Duodenal mucosa (tissue), 2 donors: Measurements from ENCODE around the gene SMC2.

ENCODE experiments used
- H3K27ac ChIP-seq: one replicate; pipeline ENCODE4 v1.7.0; 2013; ENCODE audit warnings: low read depth, low read length
- H3K27me3 ChIP-seq, 2 donors: one replicate each; pipeline ENCODE4 v1.7.0; 2013; ENCODE audit warnings: low read length in 2 of 2, control low read depth in 1 of 2; ENCODE audit not compliant: insufficient read depth in 2 of 2, control insufficient read depth in 1 of 2
- H3K36me3 ChIP-seq, 2 donors: one replicate each; pipeline ENCODE4 v1.7.0; 2013; ENCODE audit warnings: low read length in 2 of 2, control low read depth in 1 of 2; ENCODE audit not compliant: insufficient read depth in 2 of 2, control insufficient read depth in 1 of 2
- H3K4me1 ChIP-seq, 2 donors: one replicate each; pipeline ENCODE4 v1.7.0; 2013; ENCODE audit warnings: low read length in 2 of 2, control low read depth in 1 of 2; ENCODE audit not compliant: insufficient read depth in 2 of 2, control insufficient read depth in 1 of 2
- H3K4me3 ChIP-seq, 2 donors: one replicate each; pipeline ENCODE4 v1.7.0; 2013; ENCODE audit warnings: low read length in 2 of 2, low read depth in 1 of 2
- H3K9ac ChIP-seq, 2 donors: one replicate each; pipeline ENCODE4 v1.7.0; 2013; ENCODE audit warnings: low read length in 2 of 2, low read depth in 1 of 2
- H3K9me3 ChIP-seq, 2 donors: one replicate each; pipeline ENCODE4 v1.7.0; 2013; ENCODE audit warnings: low read length in 2 of 2, control low read depth in 1 of 2; ENCODE audit not compliant: control insufficient read depth in 1 of 2

SMC2 gene

DNA sequence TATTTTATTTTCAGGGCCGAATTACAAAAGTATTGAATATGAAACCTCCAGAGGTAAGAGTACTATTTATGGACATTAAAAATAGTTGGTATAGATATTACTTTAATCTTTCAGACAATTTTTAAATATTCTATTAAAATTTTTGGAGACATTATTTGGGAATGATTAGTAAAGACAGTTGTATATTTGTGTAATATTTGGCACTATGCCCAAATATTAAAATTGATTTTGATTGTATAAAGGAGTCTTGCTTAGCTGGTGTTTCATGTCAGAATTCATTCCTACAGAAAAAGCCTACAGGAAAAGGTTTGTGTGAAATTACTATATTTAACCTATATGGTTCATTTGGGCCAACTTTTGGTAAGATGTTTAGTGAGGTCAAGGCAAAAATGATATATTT is 5.5 kb downstream of the SMC2 start:
- Histone ChIP-seq H3K27me3 (no peaks in the 10 kb centered on the region), H3K4me1 (peaks cover 8% of the 10 kb centered on the region in 2 donors), H3K4me3 (no peak overlapping the region), H3K36me3 (peaks cover 3 to 20% of the 10 kb centered on the region in 2 donors), H3K9me3 (no peaks in the 10 kb centered on the region), H3K27ac (no peak overlapping the region), H3K9ac (no peak overlapping the region)

GRCh38 chr9:104104360-104104759 is 10.3 kb downstream of the SMC2 start:
- H3K27me3 ChIP-seq, result no peaks in the 10 kb centered on the region
- H3K9me3 ChIP-seq, result no peaks in the 10 kb centered on the region
- no peaks in the 10 kb centered on the region for H3K4me1 ChIP-seq
- H3K9ac ChIP-seq, result no peak overlapping the region
- H3K27ac ChIP-seq, result no peak overlapping the region
- H3K36me3 ChIP-seq, result peaks cover 10 to 42% of the 10 kb centered on the region in 2 donors
- H3K4me3 ChIP-seq, result no peak overlapping the region

- Histone ChIP-seq H3K36me3 (peaks cover 10 to 39% of the 10 kb centered on the region in 2 donors), H3K9me3 (no peaks in the 10 kb centered on the region), H3K27me3 (no peaks in the 10 kb centered on the region), H3K27ac (no peak overlapping the region), H3K4me1 (no peaks in the 10 kb centered on the region), H3K4me3 (no peak overlapping the region), H3K9ac (no peak overlapping the region)
Measured at GRCh38 chr9:104107799-104108198, 13.7 kb downstream of the SMC2 start.

DNA sequence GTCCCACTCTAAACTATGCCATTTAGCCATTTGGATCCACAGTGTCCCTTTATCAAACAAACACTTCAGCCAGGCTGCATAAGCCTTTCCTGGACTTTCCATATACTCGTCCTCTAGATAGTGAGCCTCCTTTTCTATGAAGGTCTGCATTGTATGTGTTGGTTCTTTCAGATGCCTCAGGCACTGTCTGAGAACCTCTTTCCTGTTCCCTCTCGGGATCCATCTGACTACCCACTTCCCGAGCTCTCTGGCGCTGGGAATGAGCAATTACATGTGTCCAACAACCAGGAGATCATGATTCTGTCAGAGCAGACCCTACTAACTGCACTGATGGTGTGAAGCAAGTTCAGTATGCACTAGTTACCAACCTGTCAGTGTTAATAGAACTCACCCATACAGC is 14.2 kb downstream of the SMC2 start:
- no peak overlapping the region for H3K9ac ChIP-seq
- no peaks in the 10 kb centered on the region for H3K4me1 ChIP-seq
- no peak overlapping the region for H3K27ac ChIP-seq
- H3K36me3 ChIP-seq, result peaks cover 12 to 38% of the 10 kb centered on the region in 2 donors
- H3K27me3 ChIP-seq, result no peaks in the 10 kb centered on the region
- H3K9me3 ChIP-seq, result no peaks in the 10 kb centered on the region
- H3K4me3 ChIP-seq, result no peak overlapping the region

- peaks cover 8 to 34% of the 10 kb centered on the region in 2 donors for H3K36me3 ChIP-seq
- no peaks in the 10 kb centered on the region for H3K4me1 ChIP-seq
- H3K4me3 ChIP-seq, result no peak overlapping the region
- H3K9ac ChIP-seq, result no peak overlapping the region
- H3K9me3 ChIP-seq, result no peaks in the 10 kb centered on the region
- H3K27me3 ChIP-seq, result no peaks in the 10 kb centered on the region
- H3K27ac ChIP-seq, result no peak overlapping the region
Measured at GRCh38 chr9:104110509-104110908, 16.4 kb downstream of the SMC2 start.

GRCh38 chr9:104118916-104119315 is 24.8 kb downstream of the SMC2 start:
- Histone ChIP-seq H3K4me1 (no peaks in the 10 kb centered on the region), H3K27me3 (no peaks in the 10 kb centered on the region), H3K9ac (no peak overlapping the region), H3K27ac (no peak overlapping the region), H3K36me3 (peaks cover 0 to 35% of the 10 kb centered on the region in 2 donors), H3K4me3 (no peak overlapping the region), H3K9me3 (no peaks in the 10 kb centered on the region)

DNA sequence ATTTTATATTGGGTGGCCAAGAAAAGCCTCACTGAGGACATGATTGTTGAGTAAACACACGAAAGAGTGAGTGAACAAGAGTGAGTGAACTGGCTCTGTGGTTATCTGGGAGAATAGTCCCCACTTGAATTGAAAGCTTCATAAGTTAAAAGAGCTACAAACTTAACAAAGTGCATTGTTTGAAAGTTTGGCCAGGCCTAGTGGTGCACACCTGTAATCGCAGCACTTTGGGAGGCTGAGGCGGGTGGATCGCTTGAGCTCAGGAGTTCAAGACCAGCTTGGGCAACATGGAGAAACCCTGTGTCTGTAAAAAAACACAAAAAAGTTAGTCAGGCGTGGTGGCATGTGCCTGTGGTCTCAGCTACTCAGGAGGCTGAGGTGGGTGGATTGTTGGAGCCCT is 26.9 kb downstream of the SMC2 start:
- Histone ChIP-seq H3K9ac (no peak overlapping the region), H3K36me3 (peaks cover 0 to 46% of the 10 kb centered on the region in 2 donors), H3K4me1 (no peaks in the 10 kb centered on the region)

DNA sequence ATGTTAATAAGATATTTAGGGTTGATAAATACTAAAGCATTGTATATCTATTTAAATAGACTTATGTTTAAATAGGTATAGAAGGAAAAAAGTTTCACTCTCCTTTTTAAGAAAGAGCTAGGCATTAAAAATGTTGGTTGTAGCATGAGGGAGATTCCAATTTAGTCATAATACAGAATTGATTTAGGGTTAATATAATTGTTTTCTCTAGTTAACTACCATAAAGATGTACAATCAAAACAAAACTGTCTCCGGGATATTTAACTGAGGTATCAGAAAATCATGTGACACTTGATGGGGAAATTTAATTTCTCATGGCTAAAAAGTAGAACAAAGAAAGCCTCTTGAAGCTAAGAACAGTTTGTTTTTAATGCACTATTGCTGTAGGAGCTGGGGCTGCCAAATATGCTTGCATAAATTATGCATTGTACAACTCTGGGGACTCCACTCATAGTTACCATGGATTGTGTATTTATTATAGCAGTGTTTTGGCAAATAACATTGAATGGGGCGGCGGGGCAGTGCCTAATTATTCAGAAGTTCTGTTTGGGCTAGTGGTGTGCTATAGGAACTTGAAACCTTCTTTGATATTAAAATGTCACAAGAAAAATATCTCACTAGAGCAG is 44.2 kb downstream of the SMC2 start:
- no peaks in the 10 kb centered on the region for H3K9me3 ChIP-seq
- no peak overlapping the region for H3K9ac ChIP-seq
- H3K27ac ChIP-seq, result no peak overlapping the region
- H3K36me3 ChIP-seq, result peaks cover 14 to 17% of the 10 kb centered on the region in 2 donors
- no peaks in the 10 kb centered on the region for H3K4me1 ChIP-seq
- H3K27me3 ChIP-seq, result no peaks in the 10 kb centered on the region
- H3K4me3 ChIP-seq, result no peak overlapping the region

More for the DNA sequence above, 26.9 kb downstream of the SMC2 start:
- H3K27ac ChIP-seq, result no peak overlapping the region
- no peaks in the 10 kb centered on the region for H3K9me3 ChIP-seq
- H3K27me3 ChIP-seq, result no peaks in the 10 kb centered on the region
- no peak overlapping the region for H3K4me3 ChIP-seq

DNA sequence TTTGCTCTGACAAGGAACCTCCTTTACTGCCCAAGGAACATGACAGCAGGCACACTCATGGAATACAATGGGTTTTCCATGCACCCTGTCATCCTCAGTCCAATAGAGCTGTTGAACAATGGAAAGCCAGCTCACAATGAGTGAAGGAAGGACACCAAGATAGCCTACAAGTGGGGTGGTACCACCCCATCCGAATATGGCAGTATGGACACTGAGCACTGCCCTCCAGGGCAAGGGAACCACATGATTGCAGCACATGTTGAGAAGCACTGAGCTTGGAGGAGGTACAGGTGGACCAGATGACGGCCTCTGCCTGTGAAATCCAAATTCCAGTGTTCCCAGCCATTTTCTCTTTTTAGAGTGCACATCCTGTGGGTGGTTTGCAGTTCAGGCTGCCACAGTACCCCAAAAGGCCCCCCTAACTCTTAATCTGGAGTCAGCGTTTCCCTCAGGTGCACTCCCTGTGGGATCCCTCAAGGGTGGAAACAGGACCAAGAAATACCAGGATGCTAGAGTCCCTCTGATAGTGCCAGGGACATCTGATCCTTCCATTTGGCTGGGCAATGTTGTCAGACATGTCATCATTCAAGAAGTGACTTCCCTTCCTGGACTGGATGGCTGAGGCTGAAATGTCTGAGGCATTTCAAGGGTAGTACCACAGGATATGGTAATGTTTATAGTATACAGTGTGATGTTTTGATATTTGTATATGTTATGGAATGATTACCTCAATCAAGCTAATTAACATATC is 48.9 kb downstream of the SMC2 start:
- H3K36me3 ChIP-seq, result no peaks in the 10 kb centered on the region
- no peak overlapping the region for H3K27ac ChIP-seq
- H3K9ac ChIP-seq, result no peak overlapping the region
- H3K9me3 ChIP-seq, result no peaks in the 10 kb centered on the region
- no peak overlapping the region for H3K4me3 ChIP-seq
- no peaks in the 10 kb centered on the region for H3K4me1 ChIP-seq
- H3K27me3 ChIP-seq, result no peaks in the 10 kb centered on the region

DNA sequence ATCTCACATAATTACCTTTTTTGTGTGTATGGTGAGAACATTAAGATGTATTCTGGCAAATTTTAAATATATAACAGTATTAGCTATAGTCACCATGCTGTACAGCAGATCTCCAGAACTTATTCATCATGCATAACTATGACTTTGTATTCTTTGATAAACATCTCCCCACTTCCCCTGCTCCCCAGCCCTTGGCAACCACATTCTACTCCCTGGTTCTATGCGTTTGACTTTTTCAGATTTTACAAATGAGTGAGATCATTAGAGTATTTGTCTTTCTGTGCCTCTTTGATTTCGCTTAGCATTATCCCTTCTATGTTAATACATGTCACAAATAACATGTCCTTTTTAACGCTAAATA is 49.4 kb downstream of the SMC2 start:
- Histone ChIP-seq H3K9me3 (no peaks in the 10 kb centered on the region), H3K9ac (no peak overlapping the region), H3K27ac (no peak overlapping the region), H3K4me1 (no peaks in the 10 kb centered on the region), H3K36me3 (no peaks in the 10 kb centered on the region), H3K27me3 (no peaks in the 10 kb centered on the region), H3K4me3 (no peak overlapping the region)
